ENCODE data around the gene CAMTA2.

- TF ChIP-seq POLR2A (IDR thresholded peaks at IDR 0.05), result no peak
- TF ChIP-seq, protein P1, sequence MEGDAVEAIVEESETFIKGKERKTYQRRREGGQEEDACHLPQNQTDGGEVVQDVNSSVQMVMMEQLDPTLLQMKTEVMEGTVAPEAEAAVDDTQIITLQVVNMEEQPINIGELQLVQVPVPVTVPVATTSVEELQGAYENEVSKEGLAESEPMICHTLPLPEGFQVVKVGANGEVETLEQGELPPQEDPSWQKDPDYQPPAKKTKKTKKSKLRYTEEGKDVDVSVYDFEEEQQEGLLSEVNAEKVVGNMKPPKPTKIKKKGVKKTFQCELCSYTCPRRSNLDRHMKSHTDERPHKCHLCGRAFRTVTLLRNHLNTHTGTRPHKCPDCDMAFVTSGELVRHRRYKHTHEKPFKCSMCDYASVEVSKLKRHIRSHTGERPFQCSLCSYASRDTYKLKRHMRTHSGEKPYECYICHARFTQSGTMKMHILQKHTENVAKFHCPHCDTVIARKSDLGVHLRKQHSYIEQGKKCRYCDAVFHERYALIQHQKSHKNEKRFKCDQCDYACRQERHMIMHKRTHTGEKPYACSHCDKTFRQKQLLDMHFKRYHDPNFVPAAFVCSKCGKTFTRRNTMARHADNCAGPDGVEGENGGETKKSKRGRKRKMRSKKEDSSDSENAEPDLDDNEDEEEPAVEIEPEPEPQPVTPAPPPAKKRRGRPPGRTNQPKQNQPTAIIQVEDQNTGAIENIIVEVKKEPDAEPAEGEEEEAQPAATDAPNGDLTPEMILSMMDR (IDR thresholded peaks at IDR 0.05), result no peak
These were observed 12.1 kb upstream of the CAMTA2 start for GRCh38 chr17:4999430-5000093.

Measured in esophagus squamous epithelium (tissue), 4 donors.